Heart left ventricle (tissue), 16 donors: Measurements from ENCODE around the gene ITGA2. TPM values are rescaled to one million over a fixed set of nuclear protein-coding genes. Genes with fewer than 3 reads are reported as not detected.
A peak's percentile ranks its signal among the peaks of the same experiment; 100 is the strongest.

Experiments
- ATAC-seq, 4 donors: fragments of 200-7000 bp; cut with Tn5 transposase; one replicate each; pipeline ENCODE4 v1.9.1; 2020 to 2022; ENCODE audit warnings: moderate library complexity in 4 of 4, mild to moderate bottlenecking in 3 of 4, moderate number of reproducible peaks in 1 of 4
- DNase-seq, 5 donors: peaks; one replicate each; pipeline ENCODE4 v3.0.0-alpha.2; 2020
- H3K27ac ChIP-seq, 12 donors: fragments of 200-600 bp; sonication (generic) in 4 of 12; one replicate each; pipeline versions ENCODE4 v1.5.0 to v1.8.0; 2016 to 2022; ENCODE audit warnings: mild to moderate bottlenecking in 2 of 12
- H3K27me3 ChIP-seq, 9 donors: fragments of 200-600 bp; sonication (generic) in 2 of 9; one replicate each; pipeline versions ENCODE4 v1.5.1 to v1.8.0; 2016 to 2022; ENCODE audit warnings: mild to moderate bottlenecking in 3 of 9
- H3K36me3 ChIP-seq, 9 donors: fragments of 200-600 bp; sonication (generic) in 2 of 9; one replicate each; pipeline versions ENCODE4 v1.5.0 to v1.8.0; 2018 to 2022; ENCODE audit warnings: mild to moderate bottlenecking in 2 of 9
- H3K4me1 ChIP-seq, 12 donors: fragments of 200-600 bp; sonication (generic) in 4 of 12; one replicate each; pipeline versions ENCODE4 v1.5.0 to v1.8.0; 2016 to 2022; ENCODE audit warnings: mild to moderate bottlenecking in 3 of 12
- H3K4me3 ChIP-seq, 12 donors: fragments of 200-600 bp; sonication (generic) in 4 of 12; one replicate each; pipeline versions ENCODE4 v1.5.0 to v1.8.0; 2017 to 2022; ENCODE audit warnings: mild to moderate bottlenecking in 9 of 12, moderate library complexity in 4 of 12
- H3K9me3 ChIP-seq, 12 donors: fragments of 200-600 bp; sonication (generic) in 4 of 12; one replicate each; pipeline versions ENCODE4 v1.5.0 to v1.8.0; 2016 to 2022; ENCODE audit warnings: mild to moderate bottlenecking in 1 of 12
- CTCF ChIP-seq, 12 donors: fragments of 200-600 bp; sonication (generic) in 4 of 12; IDR thresholded peaks; one replicate each; pipeline versions ENCODE4 v1.5.0 to v1.8.0; 2018 to 2022; ENCODE audit warnings: antibody characterized with exemption in 12 of 12, mild to moderate bottlenecking in 5 of 12
- POLR2A ChIP-seq, 2 donors: fragments of 450-650 bp; IDR thresholded peaks; one replicate each; pipeline ENCODE4 v1.6.1; 2017; ENCODE audit warnings: antibody characterized with exemption in 2 of 2, mild to moderate bottlenecking in 2 of 2, moderate library complexity in 2 of 2
- WGBS, 4 donors: extraction: QIAGEN DNeasy Blood & Tissue Kit in 2 of 4; methylation state at CpG; one replicate each; pipeline versions ENCODE4 v1.1.5 to v1.1.7; 2013 to 2018; 5-methylcytosine and 5-hydroxymethylcytosine counted together
- intact Hi-C, 10 donors: fragments of 100-400 bp; cut with DNase I; formaldehyde crosslinking; loops; one replicate each; pipeline versions ENCODE4 v1.11.1 to v1.14.2; 2022
- polyA plus RNA-seq, 2 donors: library from polyadenylated mRNA; stranded (reverse); fragments of 200-250 nt; gene quantifications; one replicate each; pipeline ENCODE4 v1.2.3, GENCODE V29; 2013
- total RNA-seq, 9 donors: library from RNA; depleted of rRNA in 2 of 9; stranded (reverse); fragments of >200 nt in 2 of 9; fragmentation: NEBNext Ultra II Directional in 3 of 9; extraction: Animal tissue kit (Norgen Biotek cat#: 25700) in 3 of 9; gene quantifications; one replicate each; pipeline versions ENCODE4 v1.1.0 to v1.2.4, GENCODE V29; 2016 to 2023
- donor health status: ischemic (EF 13 %, LVEDD 7.1; RV severe dilation, severe dysfunction).
- donor health status: healthy with polysubstance abuse.
- donor health status: DM: no; HTN: yes; CAD: no.
- donor health status: DM: no; HTN: no; CAD: no.
- donor health status: ischemic (EF 25% LVEDD 6.9; RV normal size, moderate dysfunction).
- donor health status: ischemic (EF 25% LVEDD 5.7; RV mildly dilated, moderate dysfunction).
- donor health status: healthy.
- donor health status: DM: yes; HTN: yes; CAD: no.
- donor health status: ischemic (EF 35%, LVEDD 5.7; RV mildly dilated, moderate dysfunction).
- donor health status: nonischemic (EF 11% LVEDD 7.7; RV severe dilation, severe dysfunction).
- donor health status: DM: yes; HTN: yes; CAD: no.
- donor health status: PGD.
- donor health status: ischemic (EF 29% LVEDD 5.4; RV normal size, mild dysfunction).
- donor health status: nonischemic (EF 23%, LVEDD 6.1; RV moderate dilation, normal function).

The ITGA2 gene
- total and polyA plus RNA-seq, 11 donors, result 0.23 to 10.7 (median 1.00) TPM

GRCh38 chr5:53038196-53038847, 49.2 kb downstream of the ITGA2 start:
- H3K4me3 ChIP-seq, result no peak overlapping the region
- ATAC-seq, result peak in 3 of 4 donors; percentile 42 to 77 (median 58)
- H3K4me1 ChIP-seq, result peaks cover 0 to 25% (median 14%) of the 10 kb centered on the region in 12 donors
- WGBS, 4 donors, result 47 to 68% (median 53%) methylated on average over 5 of the region's 5 CpGs
- intact Hi-C loops, result loop anchor here in 1 of 10 donors (10.0 kb wide), 1 partner anchor 54 kb away; the partner anchor contains the start of gene ITGA2
- H3K36me3 ChIP-seq, result no peaks in the 10 kb centered on the region
- TF ChIP-seq CTCF (IDR thresholded peaks at IDR 0.05), result no peak
- TF ChIP-seq POLR2A (IDR thresholded peaks at IDR 0.05), result no peak
- no peaks in the 10 kb centered on the region for H3K9me3 ChIP-seq
- H3K27me3 ChIP-seq, result no peaks in the 10 kb centered on the region
- peak in 4 of 5 donors; percentile 54 to 70 (median 61) for DNase-seq
- peak overlapping the region in 1 of 12 donors; percentile 43 for H3K27ac ChIP-seq

- no peaks in the 10 kb centered on the region for H3K9me3 ChIP-seq
- ATAC-seq, result no peak
- no peak for DNase-seq
- TF ChIP-seq POLR2A (IDR thresholded peaks at IDR 0.05), result no peak
- TF ChIP-seq CTCF (IDR thresholded peaks at IDR 0.05), result no peak
- H3K36me3 ChIP-seq, result no peaks in the 10 kb centered on the region
- peaks cover 0 to 25% (median 15%) of the 10 kb centered on the region in 12 donors for H3K4me1 ChIP-seq
- intact Hi-C loops, result loop anchor here in 1 of 10 donors (10.0 kb wide), 1 partner anchor 55 kb away; the partner anchor contains the start of gene ITGA2
- no peaks in the 10 kb centered on the region for H3K27me3 ChIP-seq
- 72 to 84% (median 75%) methylated on average over 3 of the region's 3 CpGs for WGBS, 4 donors
- no peak overlapping the region for H3K4me3 ChIP-seq
- no peak overlapping the region for H3K27ac ChIP-seq
Measured at GRCh38 chr5:53039855-53040254, 50.7 kb downstream of the ITGA2 start.

- Histone ChIP-seq H3K4me3 (peak overlapping the region in 1 of 12 donors; percentile 21), H3K4me1 (peaks cover 0 to 35% (median 19%) of the 10 kb centered on the region in 12 donors)
Measured at GRCh38 chr5:53041071-53041692, 52.0 kb downstream of the ITGA2 start.

More at GRCh38 chr5:53041071-53041692, 52.0 kb downstream of the ITGA2 start:
- H3K27me3 ChIP-seq, result no peaks in the 10 kb centered on the region
- intact Hi-C loops, result no loop called here
- TF ChIP-seq POLR2A (IDR thresholded peaks at IDR 0.05) (no peak), CTCF (IDR thresholded peaks at IDR 0.05) (no peak)
- WGBS, 4 donors, result 17 to 54% (median 40%) methylated on average over 4 of the region's 4 CpGs
- ATAC-seq (no peak), DNase-seq (no peak)
- H3K36me3 ChIP-seq, result no peaks in the 10 kb centered on the region
- H3K9me3 ChIP-seq, result no peaks in the 10 kb centered on the region
- H3K27ac ChIP-seq, result no peak overlapping the region
